Inflammatory macrophage treated with lipopolysaccharide for 4 hours (primary cell): Measurements from ENCODE around the gene COX11.

Experiments
- DNase-seq: peaks from one replicate; pipeline ENCODE4 v3.0.0-alpha.2; 2020

Gene COX11

DNA sequence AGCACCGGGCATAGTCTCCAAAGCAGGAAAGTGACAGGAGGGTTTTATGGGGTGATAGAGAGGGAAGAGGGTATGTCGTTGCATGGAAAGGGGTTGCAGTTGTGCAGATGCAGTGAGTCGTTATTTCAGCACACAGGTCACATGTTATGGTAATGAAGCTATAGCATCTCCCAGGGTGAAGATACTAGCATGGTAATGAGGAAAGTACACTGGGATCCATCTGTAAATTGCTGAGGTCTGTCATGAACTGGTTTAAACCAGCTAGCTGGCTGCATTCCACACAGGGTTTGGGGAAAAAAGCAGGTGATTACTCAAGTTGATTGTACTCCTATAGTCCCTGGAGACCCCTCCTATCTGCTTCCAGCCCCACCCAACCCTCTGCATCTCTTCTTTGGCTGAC is 11.7 kb downstream of the COX11 start:
- DNase-seq: no peak

DNA sequence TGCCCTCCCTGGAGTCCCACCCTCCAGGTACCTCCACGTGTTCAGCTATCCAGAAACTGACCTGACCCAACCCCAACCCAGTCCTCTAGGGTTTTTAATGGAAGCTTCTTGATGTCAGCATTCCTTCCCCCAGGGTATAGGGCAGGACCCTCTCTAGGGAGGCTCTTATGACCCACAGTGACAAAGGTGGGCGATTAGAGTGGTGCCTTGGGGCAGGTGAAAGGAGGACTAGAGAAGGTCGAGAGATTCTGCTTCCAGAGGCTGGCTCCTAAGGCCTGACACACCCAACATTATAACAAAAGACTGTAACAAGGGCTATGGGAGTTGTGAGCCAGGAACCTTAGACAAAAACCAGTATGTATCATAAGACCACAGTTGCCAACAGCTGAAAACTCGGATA is 17.2 kb downstream of the COX11 start:
- DNase-seq: no peak

DNA sequence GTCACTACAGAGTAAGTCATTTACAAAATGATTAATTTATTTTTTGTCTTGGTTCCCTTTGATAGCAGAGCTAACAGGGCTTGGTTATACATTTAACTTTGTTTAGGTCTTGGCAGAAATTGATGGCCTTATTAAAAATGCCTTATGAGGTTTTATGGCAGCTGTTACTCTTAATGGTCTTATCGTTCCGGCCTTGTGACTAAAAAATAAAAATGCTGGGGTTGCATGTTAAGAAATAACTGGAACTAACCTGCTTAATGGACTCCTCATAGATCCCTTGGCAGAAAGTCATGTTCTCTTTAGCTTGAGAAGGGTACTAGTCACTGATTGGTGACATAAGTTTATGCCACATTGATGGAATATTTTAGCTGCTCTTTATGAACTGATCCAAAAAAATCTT is 18.3 kb downstream of the COX11 start:
- no peak for DNase-seq

DNA sequence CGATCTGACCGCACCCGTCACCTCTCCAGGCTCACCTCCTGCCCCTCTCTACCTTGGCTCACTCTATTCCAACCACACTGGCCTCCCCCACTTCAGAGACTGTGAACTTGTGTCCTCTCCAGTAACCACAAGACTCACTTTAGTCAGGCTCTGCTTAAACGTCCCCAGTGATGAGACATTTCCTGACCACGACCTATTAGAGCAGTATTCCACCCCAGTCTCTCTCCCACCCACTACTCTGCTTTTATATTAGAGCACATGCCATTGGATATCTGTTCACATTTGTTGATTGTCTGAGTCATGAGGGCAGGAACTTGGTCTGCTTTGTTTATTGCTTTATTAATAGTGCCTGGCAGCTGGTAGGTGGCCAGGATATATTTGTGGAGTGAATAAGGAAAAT is 20.1 kb downstream of the COX11 start:
- DNase-seq: no peak

DNA sequence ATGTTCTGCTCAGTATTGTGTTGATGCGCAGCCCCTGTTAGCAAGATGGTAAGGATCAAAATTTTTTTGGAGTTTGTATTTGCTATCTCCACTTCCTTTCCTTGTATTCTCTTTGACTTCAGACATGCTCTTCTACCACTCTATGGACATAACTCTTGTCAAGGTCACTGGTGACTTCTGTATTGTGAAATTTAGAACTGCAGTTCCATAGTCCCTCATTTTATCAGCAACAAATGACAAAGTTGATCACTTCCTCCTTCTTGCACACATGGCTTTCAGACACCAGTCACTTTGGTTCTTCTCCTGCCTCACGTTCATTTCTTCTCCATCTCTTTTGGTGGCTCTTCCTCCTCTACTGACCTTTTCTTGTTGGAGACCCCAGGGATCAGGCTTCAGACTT is 21.1 kb downstream of the COX11 start:
- no peak for DNase-seq

DNA sequence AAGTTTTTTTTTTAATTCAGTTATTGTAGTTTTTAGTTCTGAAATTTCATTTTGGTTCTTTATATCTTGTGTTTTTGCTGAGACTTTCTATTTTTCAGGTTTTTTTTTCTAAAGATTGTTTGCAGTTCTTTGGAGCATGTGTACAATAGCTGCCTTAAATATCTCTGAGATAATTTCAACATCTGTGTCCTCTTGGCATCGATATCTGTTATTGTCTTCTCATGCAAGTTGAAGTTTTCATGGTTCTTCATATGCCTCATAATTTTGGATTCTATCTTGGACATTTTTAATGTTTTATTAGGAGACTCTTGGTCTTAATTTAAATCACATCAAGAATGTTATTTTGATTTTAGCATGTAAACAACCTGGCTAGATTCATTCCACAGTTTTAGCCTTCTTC is 22.8 kb downstream of the COX11 start:
- DNase-seq: no peak

DNA sequence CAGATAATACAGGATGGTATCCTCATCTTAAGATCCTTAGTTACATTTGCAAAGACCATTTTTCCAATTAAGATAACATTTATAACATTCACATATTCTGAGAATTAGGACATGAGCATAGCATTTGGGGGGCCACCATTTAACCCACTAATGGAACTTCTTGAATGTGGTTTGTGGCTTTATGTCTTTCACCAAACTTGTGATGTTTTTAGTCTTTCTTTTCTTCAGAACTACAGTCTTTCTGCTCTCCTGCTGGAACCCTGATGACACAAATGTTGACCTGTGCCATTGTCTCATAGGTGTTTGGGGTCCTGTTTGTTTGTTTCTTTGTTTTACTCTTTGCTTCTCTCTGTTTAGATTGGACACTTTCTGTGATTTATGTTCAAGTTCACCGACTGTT is 23.2 kb downstream of the COX11 start:
- no peak for DNase-seq

DNA sequence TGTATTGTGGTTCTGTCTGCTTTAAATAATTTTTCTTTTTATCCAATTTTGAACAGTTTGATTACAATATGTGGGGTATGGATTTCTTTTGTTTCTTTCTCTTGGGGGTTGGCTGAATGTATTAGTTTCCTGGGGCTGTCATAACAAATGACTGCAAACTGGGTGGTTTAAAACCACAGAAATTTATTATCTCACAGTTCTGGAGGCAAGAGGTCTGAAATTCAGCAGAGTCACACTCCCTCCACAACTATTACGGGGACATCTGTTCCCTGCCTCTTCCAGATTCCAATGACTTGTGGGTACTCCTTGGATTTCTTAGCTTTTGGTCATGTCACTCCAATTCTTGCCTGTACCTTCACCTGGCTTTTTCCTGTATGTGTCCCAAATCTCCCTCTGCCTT is 23.7 kb downstream of the COX11 start:
- DNase-seq: no peak

DNA sequence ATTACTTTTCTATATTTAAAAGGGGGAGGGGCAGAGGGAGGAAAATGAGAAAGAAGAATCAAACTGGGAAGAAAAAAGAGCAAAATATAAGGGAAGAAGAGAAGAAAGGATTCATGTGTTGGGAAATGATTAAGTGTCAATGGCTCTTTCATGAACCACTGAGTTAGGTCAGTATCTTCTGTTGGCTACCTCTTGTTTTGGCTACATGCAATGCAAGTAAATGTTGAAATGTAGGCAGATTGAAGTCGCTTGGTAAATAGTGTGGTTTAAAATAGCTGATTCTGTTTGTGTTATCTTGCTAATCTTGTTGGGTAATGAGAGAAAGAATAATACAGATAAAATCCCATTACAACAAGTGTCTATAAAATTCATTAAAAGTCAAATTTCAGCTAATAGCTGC is 27.2 kb downstream of the COX11 start:
- no peak for DNase-seq

DNA sequence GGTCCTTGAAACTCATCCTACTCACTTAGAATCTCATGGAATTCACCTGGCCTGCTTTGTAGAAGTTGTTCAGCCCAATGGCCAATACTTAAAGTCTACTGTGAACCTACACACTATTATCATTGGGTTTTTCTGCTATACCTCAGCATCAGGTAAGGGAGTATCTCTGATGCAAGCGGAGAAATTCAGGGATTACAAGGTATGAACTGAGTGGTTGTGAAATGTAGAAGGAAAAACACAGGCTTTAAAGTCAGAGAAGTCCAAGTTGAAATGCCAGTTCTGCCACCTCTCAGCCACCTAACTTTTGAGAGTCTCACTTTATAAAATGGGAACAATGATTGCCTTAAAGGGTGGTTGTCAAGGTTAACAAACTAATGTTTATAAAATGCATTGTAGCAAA is 31.0 kb downstream of the COX11 start:
- DNase-seq: no peak

DNA sequence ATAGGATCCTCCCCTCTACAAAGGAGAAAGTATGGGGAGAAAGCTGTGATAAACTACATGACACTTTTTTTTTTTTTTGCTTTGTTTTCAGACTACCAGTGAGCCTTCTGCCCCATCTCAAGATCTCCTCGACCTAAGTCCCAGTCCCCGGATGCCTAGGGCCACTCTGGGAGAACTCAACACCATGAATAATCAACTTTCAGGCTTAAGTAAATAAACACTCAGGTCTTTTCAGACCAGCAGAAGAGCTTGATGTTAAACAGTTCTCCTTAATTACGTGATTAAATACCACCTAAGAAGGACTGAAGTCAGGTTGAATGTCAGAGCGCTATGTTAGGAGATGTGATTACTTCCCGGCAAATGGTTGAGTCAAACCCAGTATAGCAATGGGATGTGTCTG is 31.4 kb downstream of the COX11 start:
- no peak for DNase-seq

DNA sequence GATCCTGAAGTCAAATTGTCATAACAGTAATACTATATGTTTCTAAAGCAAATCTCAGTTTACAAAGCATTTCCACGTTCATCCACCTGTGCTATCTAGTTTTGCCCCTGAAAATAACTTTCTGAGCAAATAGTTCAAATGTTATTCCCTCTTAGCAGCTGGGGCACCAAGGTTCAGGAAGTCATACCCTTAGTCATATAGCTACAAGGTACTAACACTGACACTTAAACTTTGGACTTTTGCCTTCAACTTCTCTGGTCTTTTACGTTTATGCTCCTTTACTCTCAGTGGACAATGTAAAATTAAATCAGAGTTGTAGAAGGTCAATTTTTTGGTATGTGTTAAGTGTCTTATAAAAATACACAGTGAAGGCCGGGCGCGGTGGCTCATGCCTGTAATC is 33.0 kb downstream of the COX11 start:
- no peak for DNase-seq

DNA sequence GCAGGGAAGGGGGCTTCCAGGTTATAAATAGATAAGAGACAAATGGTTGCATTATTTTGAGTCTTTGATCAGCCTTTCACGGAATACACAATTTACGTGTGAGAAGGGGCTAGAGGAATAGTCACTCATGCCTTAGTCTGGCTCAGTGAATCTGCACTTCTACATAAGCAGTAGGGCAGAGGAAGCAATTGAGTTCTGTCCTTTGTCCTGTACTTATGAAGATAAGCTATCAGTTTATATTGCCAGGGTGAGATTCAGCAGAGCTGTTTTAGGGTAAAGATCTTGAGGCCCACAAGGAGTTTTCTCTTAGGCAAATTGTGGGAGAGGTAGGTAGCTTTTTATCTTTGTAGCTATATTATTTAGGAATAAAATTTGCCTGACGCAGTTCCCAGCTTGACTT is 34.5 kb downstream of the COX11 start:
- DNase-seq: no peak

DNA sequence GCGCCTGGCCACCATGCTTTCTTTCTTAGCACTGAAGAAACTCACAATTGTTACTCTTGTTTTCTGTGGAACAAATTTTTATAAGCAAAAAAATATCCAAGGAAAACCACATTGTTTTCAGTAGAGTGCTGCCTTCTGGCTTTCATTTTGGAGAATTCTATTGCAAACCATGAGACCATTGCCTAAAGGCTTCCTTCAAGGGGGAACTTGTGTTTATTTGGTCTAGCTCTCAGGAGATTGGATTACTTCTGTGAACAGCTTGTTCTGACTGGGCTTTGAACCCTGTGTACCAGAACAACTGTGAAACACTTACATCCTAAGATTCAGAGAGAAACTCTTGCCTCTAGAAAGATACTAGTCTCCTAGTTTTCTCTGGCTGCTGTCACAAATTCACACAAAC is 35.7 kb downstream of the COX11 start:
- DNase-seq: no peak

DNA sequence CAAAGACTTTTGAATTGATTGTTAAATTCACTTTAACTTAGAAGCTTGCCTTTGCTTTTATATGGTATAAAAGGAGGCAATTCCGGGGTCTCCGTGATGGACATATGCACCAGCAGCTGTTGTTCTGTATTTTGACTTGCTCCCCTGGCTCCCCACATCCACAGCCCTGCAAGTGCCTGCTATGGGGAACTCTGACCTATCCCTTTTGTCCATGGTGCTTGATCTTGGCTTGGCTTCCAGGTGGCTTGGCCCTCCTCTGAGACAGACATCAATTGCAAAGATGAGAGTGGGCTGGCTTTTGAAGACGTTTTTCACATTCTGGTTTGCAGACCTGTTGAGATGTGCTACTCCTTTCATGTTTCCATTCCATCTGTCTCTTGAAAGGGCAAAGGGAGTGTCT is 40.9 kb downstream of the COX11 start:
- DNase-seq: no peak

DNA sequence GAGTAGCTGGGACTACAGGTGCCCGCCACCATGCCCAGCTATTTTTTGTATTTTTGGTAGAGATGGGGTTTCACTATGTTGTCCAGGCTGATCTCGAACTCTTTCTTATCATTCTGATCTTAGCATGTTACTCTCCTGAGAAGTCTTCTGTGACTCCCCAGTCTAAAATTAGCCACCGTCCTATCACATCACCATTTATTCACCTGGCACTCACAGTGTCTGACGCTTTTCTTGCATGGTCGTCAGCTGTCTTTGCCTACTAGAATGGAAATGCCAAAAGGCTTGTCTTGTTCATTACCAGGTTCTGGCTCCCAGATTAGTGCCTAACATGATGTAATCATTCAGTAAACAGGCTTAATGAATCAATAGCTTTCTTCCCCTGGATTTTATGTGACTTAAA is 44.0 kb downstream of the COX11 start:
- DNase-seq: no peak

DNA sequence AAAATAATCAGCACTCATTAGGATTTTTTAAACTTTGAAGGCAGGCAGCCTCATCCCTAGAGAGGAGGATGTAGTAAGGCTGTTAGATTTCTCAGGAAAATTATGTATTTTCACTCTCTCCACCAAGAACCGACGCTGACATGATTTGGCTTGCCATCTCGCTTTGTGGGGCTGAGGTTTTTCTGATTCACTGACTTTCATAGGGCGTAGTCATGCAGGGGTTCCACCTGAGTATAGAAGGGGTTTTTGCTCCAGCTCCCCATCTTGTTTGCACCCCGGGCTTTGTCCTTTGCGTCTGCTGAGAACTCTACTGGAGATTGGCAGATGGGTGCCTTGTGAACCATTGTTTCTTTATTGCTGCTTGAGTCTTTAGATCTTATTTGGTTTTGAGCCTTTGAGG is 47.6 kb downstream of the COX11 start:
- DNase-seq: no peak

DNA sequence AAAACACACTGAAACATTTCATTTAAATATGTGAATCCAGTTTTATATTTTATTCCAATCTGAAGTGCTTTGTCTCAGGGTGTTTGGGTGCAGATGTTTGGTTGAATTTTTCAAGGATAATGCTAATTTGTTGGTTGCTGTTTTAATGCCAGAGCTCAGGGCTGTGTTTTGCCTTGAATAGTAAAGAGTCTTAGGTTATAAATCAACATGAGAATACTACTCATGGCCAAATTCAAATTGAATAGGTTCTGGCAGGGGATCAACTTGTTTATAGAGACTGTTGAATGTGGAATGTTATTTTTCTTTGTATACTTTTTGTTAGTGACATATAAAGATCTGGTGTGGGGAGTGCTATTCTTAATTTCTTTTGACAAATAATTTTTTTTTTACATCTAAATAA is 49.0 kb downstream of the COX11 start:
- DNase-seq: no peak

DNA sequence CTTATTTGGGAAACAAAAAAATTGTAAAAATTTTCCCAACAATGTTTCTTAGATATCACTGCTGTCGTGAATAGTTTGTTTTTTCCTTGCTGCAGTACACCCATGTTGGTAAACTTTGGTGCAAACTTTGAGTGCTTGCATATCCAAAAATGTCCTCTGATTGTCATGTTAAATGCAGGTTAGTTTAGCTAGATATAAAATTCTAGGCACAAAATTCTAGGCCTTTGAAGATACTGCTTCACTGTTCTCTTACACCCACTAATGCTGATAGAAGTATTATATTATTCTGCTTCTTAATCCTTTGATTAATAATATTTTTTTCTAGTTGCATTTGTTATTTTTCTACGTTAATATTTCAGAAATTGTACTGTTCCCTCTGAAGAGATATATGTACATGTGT is 51.7 kb downstream of the COX11 start:
- DNase-seq: no peak
